K562 (cell line): ENCODE results near the gene MLST8. TPM values are rescaled to one million over a fixed set of nuclear protein-coding genes. Genes with fewer than 3 reads are reported as not detected.

Source experiments
- ARHGAP35 ChIP-seq: fragments of 450-650 bp; IDR thresholded peaks from 2 replicates; pipeline ENCODE4 v1.6.1; 2018; ENCODE audit not compliant: partially characterized antibody
- BHLHE40 ChIP-seq: IDR thresholded peaks from 2 replicates; pipeline ENCODE4 v1.6.1; 2011; ENCODE audit warnings: low read length, improper control_type of control experiment
- CTCF ChIP-seq, 3 experiments: IDR thresholded peaks in 2 of 3; conservative IDR thresholded peaks in 1 of 3; 2 replicates each; pipeline ENCODE4 v1.5.1; 2011 to 2012; ENCODE audit warnings: low read length in 3 of 3, mild to moderate bottlenecking in 3 of 3, control low read depth in 2 of 3, improper control_type of control experiment in 1 of 3, inconsistent platforms in 1 of 3, low read depth in 1 of 3, mixed read lengths in 1 of 3, moderate library complexity in 1 of 3; ENCODE audit not compliant: insufficient read depth in 2 of 3
- EGR1 ChIP-seq: fragments of 450-650 bp; conservative IDR thresholded peaks from 2 replicates; pipeline ENCODE4 v1.6.1; 2017; ENCODE audit warnings: mild to moderate bottlenecking
- ERF ChIP-seq: fragments of 450-650 bp; formaldehyde crosslinking; IDR thresholded peaks from 2 replicates; pipeline ENCODE4 v1.4.0; 2020; ENCODE audit warnings: mild to moderate bottlenecking, mixed read lengths
- HCFC1 ChIP-seq: IDR thresholded peaks from 2 replicates; pipeline ENCODE4 v1.6.1; 2012; ENCODE audit warnings: low read depth, low read length, improper control_type of control experiment
- KLF1 ChIP-seq: fragments of 450-650 bp; IDR thresholded peaks from 2 replicates; pipeline ENCODE4 v1.6.1; 2016; ENCODE audit warnings: missing genetic modification characterization, missing compliant biosample characterization
- LARP7 ChIP-seq: fragments of 450-650 bp; IDR thresholded peaks from 2 replicates; pipeline ENCODE4 v1.6.1; 2016
- MTA1 ChIP-seq: fragments of 450-650 bp; IDR thresholded peaks from 2 replicates; pipeline ENCODE4 v1.6.1; 2017; ENCODE audit warnings: borderline replicate concordance
- PTRF ChIP-seq: fragments of 450-650 bp; IDR thresholded peaks from 2 replicates; pipeline ENCODE4 v1.6.1; 2016; ENCODE audit warnings: mild to moderate bottlenecking, missing genetic modification characterization, missing compliant biosample characterization
- SRSF9 ChIP-seq: fragments of 200-400 bp; formaldehyde crosslinking; IDR thresholded peaks from 2 replicates; pipeline ENCODE4 v1.6.1; 2017; ENCODE audit warnings: low read depth, low read length, borderline replicate concordance
- TCF7 ChIP-seq: sonication (generic); IDR thresholded peaks from 2 replicates; pipeline ENCODE4 v1.6.1; 2016; ENCODE audit warnings: antibody characterized with exemption, borderline replicate concordance
- U2AF1 ChIP-seq: fragments of 200-400 bp; formaldehyde crosslinking; optimal IDR thresholded peaks from 2 replicates; pipeline ENCODE3; 2017; ENCODE audit warnings: mild to moderate bottlenecking, low read depth, low read length, moderate library complexity
- ZBTB1 ChIP-seq: sonication (generic); formaldehyde crosslinking; IDR thresholded peaks from 2 replicates; pipeline ENCODE4 v1.8.1; 2023; ENCODE audit warnings: missing genetic modification reagents, low read depth, mild to moderate bottlenecking, borderline replicate concordance
- ZNF551 ChIP-seq: fragments of 250-450 bp; sonication (Bioruptor Pico); IDR thresholded peaks from 2 replicates; pipeline ENCODE4 v1.5.0; 2021; ENCODE audit warnings: mild to moderate bottlenecking, moderate library complexity
- ZNF592 ChIP-seq: fragments of 450-650 bp; IDR thresholded peaks from 2 replicates; pipeline ENCODE4 v1.6.1; 2017; ENCODE audit warnings: antibody characterized with exemption, mild to moderate bottlenecking
- ZNF696 ChIP-seq: fragments of 250-450 bp; sonication (Bioruptor Pico); conservative IDR thresholded peaks from 2 replicates; pipeline ENCODE4 v1.4.0; 2020; ENCODE audit warnings: mild to moderate bottlenecking, moderate library complexity
- polyA plus RNA-seq, 8 experiments: library from polyadenylated mRNA; depleted of rRNA in 4 of 8; stranded (reverse) in 5 of 8; unstranded in 3 of 8; fragments of >200 nt; fragmentation: Nextera tagmentation in 2 of 8; fragmentation: Illumina TruSeq in 1 of 8; extraction: Ambion mirVana in 2 of 8; extraction: Trizol in 1 of 8; gene quantifications; 2 replicates each; pipeline versions ENCODE4 v1.2.1 to v1.2.3, GENCODE V29; 2011 to 2014; ENCODE audit warnings: inconsistent platforms in 1 of 8, missing spikeins in 1 of 8
- total RNA-seq, 7 experiments: library from RNA; depleted of rRNA in 6 of 7; stranded (reverse); fragments of >200 nt in 6 of 7; fragmentation: Illumina TruSeq in 2 of 7; extraction: Trizol in 2 of 7; gene quantifications; 2 replicates each; pipeline versions ENCODE4 v1.2.1 to v1.2.3, GENCODE V29; 2011 to 2021; ENCODE audit warnings: low replicate concordance in 1 of 7
- TF ChIP-seq, protein P1 (sequence below): fragments of 250-450 bp; sonication (Bioruptor Pico); IDR thresholded peaks from 2 replicates; pipeline ENCODE4 v1.8.0; 2021; ENCODE audit warnings: mild to moderate bottlenecking, moderate library complexity
- TF ChIP-seq, protein P2 (sequence below): IDR thresholded peaks from 2 replicates; pipeline ENCODE4 v1.6.1; 2011; ENCODE audit warnings: borderline replicate concordance, low read depth, mild to moderate bottlenecking, moderate library complexity, low read length; ENCODE audit not compliant: insufficient read depth, poor library complexity, severe bottlenecking

MLST8 gene
- total and polyA plus RNA-seq, 9 of the 15 experiments (the other 6 are each of a cell fraction or from before 2014, with no cell fraction given) = 1.5 to 116 (median 43.3) TPM

- TF ChIP-seq, protein P1, sequence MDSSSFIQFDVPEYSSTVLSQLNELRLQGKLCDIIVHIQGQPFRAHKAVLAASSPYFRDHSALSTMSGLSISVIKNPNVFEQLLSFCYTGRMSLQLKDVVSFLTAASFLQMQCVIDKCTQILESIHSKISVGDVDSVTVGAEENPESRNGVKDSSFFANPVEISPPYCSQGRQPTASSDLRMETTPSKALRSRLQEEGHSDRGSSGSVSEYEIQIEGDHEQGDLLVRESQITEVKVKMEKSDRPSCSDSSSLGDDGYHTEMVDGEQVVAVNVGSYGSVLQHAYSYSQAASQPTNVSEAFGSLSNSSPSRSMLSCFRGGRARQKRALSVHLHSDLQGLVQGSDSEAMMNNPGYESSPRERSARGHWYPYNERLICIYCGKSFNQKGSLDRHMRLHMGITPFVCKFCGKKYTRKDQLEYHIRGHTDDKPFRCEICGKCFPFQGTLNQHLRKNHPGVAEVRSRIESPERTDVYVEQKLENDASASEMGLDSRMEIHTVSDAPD = no peak
- TF ChIP-seq ZNF696 (no peak), EGR1 (peak; percentile 77), ZNF551 (CRISPR knock-in tag) (no peak), ARHGAP35 (no peak), KLF1 (no peak), ERF (0 out of 2 replicates have a peak, but pooled peaks have one; percentile 64), BHLHE40 (peak; percentile 67), ZBTB1 (CRISPR knock-in tag) (no peak), CTCF (IDR thresholded peaks at IDR 0.05 in 2 of 3, conservative IDR thresholded peaks at IDR 0.05 in 1 of 3; ENCODE audit: insufficient read depth in 2 of 3, low read depth in 1 of 3, low read length in 3 of 3) (peak in 1 of 3 experiments; percentile 28; a peak in 1 of 6 replicates), LARP7 (no peak), U2AF1 (no peak), PTRF (tag) (no peak), TCF7 (no peak), MTA1 (no peak), SRSF9 (no peak), ZNF592 (0 out of 2 replicates have a peak, but pooled peaks have one; percentile 24), HCFC1 (no peak)
- TF ChIP-seq, protein P2, sequence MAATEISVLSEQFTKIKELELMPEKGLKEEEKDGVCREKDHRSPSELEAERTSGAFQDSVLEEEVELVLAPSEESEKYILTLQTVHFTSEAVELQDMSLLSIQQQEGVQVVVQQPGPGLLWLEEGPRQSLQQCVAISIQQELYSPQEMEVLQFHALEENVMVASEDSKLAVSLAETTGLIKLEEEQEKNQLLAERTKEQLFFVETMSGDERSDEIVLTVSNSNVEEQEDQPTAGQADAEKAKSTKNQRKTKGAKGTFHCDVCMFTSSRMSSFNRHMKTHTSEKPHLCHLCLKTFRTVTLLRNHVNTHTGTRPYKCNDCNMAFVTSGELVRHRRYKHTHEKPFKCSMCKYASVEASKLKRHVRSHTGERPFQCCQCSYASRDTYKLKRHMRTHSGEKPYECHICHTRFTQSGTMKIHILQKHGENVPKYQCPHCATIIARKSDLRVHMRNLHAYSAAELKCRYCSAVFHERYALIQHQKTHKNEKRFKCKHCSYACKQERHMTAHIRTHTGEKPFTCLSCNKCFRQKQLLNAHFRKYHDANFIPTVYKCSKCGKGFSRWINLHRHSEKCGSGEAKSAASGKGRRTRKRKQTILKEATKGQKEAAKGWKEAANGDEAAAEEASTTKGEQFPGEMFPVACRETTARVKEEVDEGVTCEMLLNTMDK = peak; percentile 37
Measured at GRCh38 chr16:2178321-2179106, 26.7 kb upstream of the MLST8 start (continued).
